Measurements from ENCODE around the gene PPP2R5C. TPM values are rescaled to one million over a fixed set of nuclear protein-coding genes. Genes with fewer than 3 reads are reported as not detected.
A peak's percentile ranks its signal among the peaks of the same experiment; 100 is the strongest.

Gene PPP2R5C
- total RNA-seq, 1 donor from 2014 or later, result 71.5 TPM

DNA sequence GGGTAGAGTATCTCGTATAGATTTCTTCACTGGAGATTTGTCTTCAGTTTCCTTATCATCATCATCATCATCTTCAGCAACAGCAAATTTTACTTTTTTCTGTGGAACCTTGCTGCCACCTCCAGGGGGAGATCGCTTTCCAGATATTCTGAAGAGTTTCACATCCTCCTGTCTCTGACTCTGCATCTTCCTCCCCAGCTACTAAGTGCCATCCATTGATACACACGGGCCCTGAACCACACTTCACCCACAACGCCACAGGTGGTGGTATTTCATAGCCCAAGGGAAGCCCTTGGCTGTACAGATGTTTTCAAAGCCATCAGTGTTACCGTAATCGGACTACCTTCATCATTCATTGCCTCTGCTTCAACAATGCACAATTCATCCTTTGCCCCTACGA is 82.2 kb downstream of the PPP2R5C start:
- Mint-ChIP-seq H3K36me3 (ENCODE audit: low read depth, unreplicated experiment) (peaks cover 5% of the 10 kb centered on the region), H3K4me1 (ENCODE audit: unreplicated experiment) (peaks cover 15% of the 10 kb centered on the region), H3K4me3 (ENCODE audit: unreplicated experiment) (no peak overlapping the region), H3K27ac (ENCODE audit: unreplicated experiment) (no peak overlapping the region), H3K9me3 (ENCODE audit: unreplicated experiment) (no peaks in the 10 kb centered on the region), H3K27me3 (ENCODE audit: unreplicated experiment) (no peaks in the 10 kb centered on the region)
- no peak for DNase-seq (ENCODE audit: low spot score)
- TF ChIP-seq, protein P1, sequence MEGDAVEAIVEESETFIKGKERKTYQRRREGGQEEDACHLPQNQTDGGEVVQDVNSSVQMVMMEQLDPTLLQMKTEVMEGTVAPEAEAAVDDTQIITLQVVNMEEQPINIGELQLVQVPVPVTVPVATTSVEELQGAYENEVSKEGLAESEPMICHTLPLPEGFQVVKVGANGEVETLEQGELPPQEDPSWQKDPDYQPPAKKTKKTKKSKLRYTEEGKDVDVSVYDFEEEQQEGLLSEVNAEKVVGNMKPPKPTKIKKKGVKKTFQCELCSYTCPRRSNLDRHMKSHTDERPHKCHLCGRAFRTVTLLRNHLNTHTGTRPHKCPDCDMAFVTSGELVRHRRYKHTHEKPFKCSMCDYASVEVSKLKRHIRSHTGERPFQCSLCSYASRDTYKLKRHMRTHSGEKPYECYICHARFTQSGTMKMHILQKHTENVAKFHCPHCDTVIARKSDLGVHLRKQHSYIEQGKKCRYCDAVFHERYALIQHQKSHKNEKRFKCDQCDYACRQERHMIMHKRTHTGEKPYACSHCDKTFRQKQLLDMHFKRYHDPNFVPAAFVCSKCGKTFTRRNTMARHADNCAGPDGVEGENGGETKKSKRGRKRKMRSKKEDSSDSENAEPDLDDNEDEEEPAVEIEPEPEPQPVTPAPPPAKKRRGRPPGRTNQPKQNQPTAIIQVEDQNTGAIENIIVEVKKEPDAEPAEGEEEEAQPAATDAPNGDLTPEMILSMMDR (IDR thresholded peaks at IDR 0.05; ENCODE audit: unreplicated experiment), result peak; percentile 32

DNA sequence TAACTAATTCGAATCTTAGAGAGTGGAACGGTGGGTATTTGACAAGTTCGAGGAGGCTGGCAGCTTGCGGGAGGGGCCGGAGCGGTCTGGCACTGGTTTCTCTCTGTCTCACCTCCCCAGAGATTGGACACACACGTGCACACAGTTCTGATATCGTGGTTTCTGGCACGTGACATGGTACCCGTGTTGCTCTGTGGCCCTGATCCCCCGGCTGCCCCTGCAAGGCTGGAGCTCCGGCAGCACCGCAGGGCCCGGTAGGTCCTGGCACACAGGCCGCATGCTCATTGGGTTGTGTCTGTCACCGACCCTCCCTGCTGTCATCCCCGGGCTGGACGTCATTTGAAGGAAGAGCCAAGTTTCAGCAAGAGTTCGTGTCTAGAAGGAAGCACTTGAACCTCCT is 82.7 kb downstream of the PPP2R5C start:
- no peak overlapping the region for H3K27ac Mint-ChIP-seq (ENCODE audit: unreplicated experiment)
- DNase-seq (ENCODE audit: low spot score), result no peak
- no peak overlapping the region for H3K4me3 Mint-ChIP-seq (ENCODE audit: unreplicated experiment)
- H3K36me3 Mint-ChIP-seq (ENCODE audit: low read depth, unreplicated experiment), result peaks cover 5% of the 10 kb centered on the region
- no peaks in the 10 kb centered on the region for H3K27me3 Mint-ChIP-seq (ENCODE audit: unreplicated experiment)
- no peaks in the 10 kb centered on the region for H3K9me3 Mint-ChIP-seq (ENCODE audit: unreplicated experiment)
- TF ChIP-seq, protein P1 (IDR thresholded peaks at IDR 0.05; ENCODE audit: unreplicated experiment), result no peak
- H3K4me1 Mint-ChIP-seq (ENCODE audit: unreplicated experiment), result peaks cover 15% of the 10 kb centered on the region

DNA sequence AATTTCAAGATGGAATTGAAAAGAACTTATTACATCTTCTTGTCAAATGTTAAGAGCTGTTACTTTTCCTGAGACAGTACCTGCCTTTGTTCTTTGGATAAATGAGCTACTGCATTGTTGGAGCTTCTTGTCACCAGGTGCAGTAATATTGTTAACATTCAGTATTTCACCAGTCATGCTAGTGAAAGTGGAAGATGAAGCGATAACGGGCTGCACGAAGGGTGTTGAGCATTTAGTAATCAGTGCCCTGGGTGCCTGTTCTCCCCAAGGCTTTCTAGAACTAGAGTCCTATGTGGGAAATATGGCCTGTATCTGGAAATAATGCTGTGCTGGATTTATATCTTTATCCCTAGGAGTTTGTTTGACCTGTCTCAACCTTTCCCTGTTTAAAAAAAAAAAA is 83.2 kb downstream of the PPP2R5C start:
- peaks cover 15% of the 10 kb centered on the region for H3K4me1 Mint-ChIP-seq (ENCODE audit: unreplicated experiment)
- no peaks in the 10 kb centered on the region for H3K9me3 Mint-ChIP-seq (ENCODE audit: unreplicated experiment)
- H3K27ac Mint-ChIP-seq (ENCODE audit: unreplicated experiment), result no peak overlapping the region
- H3K27me3 Mint-ChIP-seq (ENCODE audit: unreplicated experiment), result no peaks in the 10 kb centered on the region
- H3K36me3 Mint-ChIP-seq (ENCODE audit: low read depth, unreplicated experiment), result peaks cover 5% of the 10 kb centered on the region
- TF ChIP-seq, protein P1 (IDR thresholded peaks at IDR 0.05; ENCODE audit: unreplicated experiment), result no peak
- no peak overlapping the region for H3K4me3 Mint-ChIP-seq (ENCODE audit: unreplicated experiment)
- no peak for DNase-seq (ENCODE audit: low spot score)

DNA sequence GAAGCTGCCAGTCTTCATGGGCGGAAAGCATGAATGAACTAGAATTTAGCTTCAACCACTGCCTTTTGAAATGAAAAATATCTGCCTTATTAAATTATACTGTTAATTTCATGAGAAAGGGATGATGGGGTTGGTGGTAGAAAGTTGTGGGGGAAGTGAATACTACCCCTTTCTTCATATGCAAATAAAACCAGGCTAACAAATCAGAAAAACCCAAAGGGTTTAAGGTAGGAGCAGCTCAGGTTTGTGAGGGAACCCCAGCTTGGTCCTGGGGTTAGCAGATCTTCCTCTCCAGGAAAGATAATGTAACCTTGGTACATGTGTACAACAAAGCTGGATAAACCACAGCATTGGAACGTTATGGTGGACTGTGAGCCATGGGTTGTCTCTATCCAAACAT is 84.0 kb downstream of the PPP2R5C start:
- no peak overlapping the region for H3K27ac Mint-ChIP-seq (ENCODE audit: unreplicated experiment)
- no peaks in the 10 kb centered on the region for H3K27me3 Mint-ChIP-seq (ENCODE audit: unreplicated experiment)
- DNase-seq (ENCODE audit: low spot score), result no peak
- H3K4me3 Mint-ChIP-seq (ENCODE audit: unreplicated experiment), result no peak overlapping the region
- peaks cover 5% of the 10 kb centered on the region for H3K36me3 Mint-ChIP-seq (ENCODE audit: low read depth, unreplicated experiment)
- H3K4me1 Mint-ChIP-seq (ENCODE audit: unreplicated experiment), result peaks cover 13% of the 10 kb centered on the region
- no peaks in the 10 kb centered on the region for H3K9me3 Mint-ChIP-seq (ENCODE audit: unreplicated experiment)
- TF ChIP-seq, protein P1 (IDR thresholded peaks at IDR 0.05; ENCODE audit: unreplicated experiment), result no peak

DNA sequence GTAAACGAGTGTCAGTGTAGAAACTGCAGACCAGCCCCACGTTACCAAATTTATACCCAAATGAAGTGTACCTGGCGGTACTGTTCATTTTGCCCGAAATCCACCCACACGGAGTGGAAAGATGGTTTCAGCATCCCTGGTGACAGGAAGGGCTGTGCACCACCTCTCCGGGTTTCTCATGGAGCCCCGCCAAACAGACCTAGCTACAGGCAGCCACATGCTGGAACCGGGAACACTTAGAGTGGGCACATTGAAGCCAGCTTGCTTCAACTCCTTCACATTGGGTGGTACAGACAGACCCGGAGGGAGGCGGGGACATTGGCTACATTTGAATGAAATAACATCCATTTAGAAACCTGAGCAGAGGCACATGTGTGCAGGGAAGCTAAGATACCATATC is 84.4 kb downstream of the PPP2R5C start:
- TF ChIP-seq, protein P1 (IDR thresholded peaks at IDR 0.05; ENCODE audit: unreplicated experiment), result no peak
- Mint-ChIP-seq H3K36me3 (ENCODE audit: low read depth, unreplicated experiment) (peaks cover 5% of the 10 kb centered on the region), H3K9me3 (ENCODE audit: unreplicated experiment) (no peaks in the 10 kb centered on the region), H3K4me1 (ENCODE audit: unreplicated experiment) (peaks cover 9% of the 10 kb centered on the region), H3K4me3 (ENCODE audit: unreplicated experiment) (no peak overlapping the region), H3K27me3 (ENCODE audit: unreplicated experiment) (no peaks in the 10 kb centered on the region), H3K27ac (ENCODE audit: unreplicated experiment) (no peak overlapping the region)
- DNase-seq (ENCODE audit: low spot score), result no peak
